H1 (cell line): ENCODE results near the gene HSF4.

Source experiments
- CTCF ChIP-seq, 3 experiments: IDR thresholded peaks; 1 replicate in 2 of 3; 2 replicates in 1 of 3; pipeline versions ENCODE4 v1.5.1 to v1.6.1; 2011; ENCODE audit warnings: low read length in 3 of 3, mild to moderate bottlenecking in 3 of 3, inconsistent platforms in 2 of 3, low read depth in 1 of 3, moderate library complexity in 1 of 3; ENCODE audit not compliant: insufficient read depth in 1 of 3; ENCODE audit errors: control extremely low read depth in 1 of 3
- EGR1 ChIP-seq: IDR thresholded peaks from 2 replicates; pipeline ENCODE4 v1.6.1; 2011; ENCODE audit warnings: low read depth, low read length, borderline replicate concordance
- HDAC6 ChIP-seq: IDR thresholded peaks from one replicate; pipeline ENCODE4 v1.7.1; 2012; ENCODE audit warnings: low read depth, mild to moderate bottlenecking, inconsistent platforms, low read length, moderate library complexity

- no peak for TF ChIP-seq CTCF (IDR thresholded peaks at IDR 0.05; ENCODE audit: control extremely low read depth in 1 of 3, insufficient read depth in 1 of 3, low read depth in 1 of 3, low read length in 3 of 3)
- TF ChIP-seq EGR1, result no peak
- TF ChIP-seq HDAC6, result no peak
Observed at GRCh38 chr16:67128887-67129286, 35.7 kb upstream of the HSF4 start.
